HPDE6-E6E7 (cell line): Measurements from ENCODE around the gene CYS1.

ENCODE experiments used
- DNase-seq: peaks from one replicate; pipeline ENCODE4 v3.0.0; 2011; ENCODE audit warnings: missing footprints; ENCODE audit errors: extremely low spot score

The CYS1 gene

GRCh38 chr2:10048501-10049171 lies 31.6 kb downstream of the CYS1 start:
- no peak for DNase-seq

DNA sequence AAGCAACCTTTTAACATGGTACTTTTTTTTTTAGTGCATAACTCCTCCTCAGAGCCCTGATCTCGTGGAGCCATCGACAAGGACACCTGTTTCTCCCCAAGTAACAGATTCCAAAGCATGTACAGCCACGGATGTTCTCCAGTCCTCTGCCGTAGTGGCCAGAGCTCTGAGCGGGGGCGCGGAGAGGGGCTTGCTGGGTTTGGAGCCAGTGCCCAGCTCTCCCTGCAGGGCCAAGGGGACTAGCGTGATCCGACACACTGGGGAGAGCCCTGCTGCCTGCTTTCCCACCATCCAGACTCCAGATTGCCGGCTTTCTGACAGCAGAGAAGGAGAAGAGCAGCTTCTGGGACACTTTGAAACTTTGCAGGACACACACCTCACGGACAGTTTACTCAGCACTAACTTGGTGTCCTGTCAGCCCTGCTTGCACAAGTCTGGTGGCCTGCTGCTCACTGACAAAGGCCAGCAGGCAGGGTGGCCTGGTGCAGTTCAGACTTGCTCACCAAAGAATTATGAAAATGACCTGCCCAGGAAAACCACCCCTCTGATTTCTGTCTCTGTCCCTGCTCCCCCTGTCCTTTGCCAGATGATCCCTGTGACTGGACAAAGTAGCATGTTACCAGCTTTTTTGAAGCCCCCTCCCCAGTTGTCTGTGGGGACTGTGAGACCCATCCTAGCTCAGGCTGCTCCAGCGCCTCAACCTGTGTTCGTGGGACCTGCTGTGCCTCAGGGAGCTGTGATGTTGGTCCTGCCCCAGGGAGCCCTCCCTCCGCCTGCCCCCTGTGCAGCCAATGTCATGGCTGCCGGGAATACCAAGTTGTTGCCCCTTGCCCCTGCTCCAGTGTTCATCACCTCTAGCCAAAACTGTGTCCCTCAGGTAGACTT lies 32.4 kb downstream of the CYS1 start:
- no peak for DNase-seq

- DNase-seq: no peak
Observed at GRCh38 chr2:10046931-10047330, 33.3 kb downstream of the CYS1 start.

- DNase-seq: no peak
Observed at GRCh38 chr2:10045561-10046355, 34.5 kb downstream of the CYS1 start.

- peak; percentile 83 for DNase-seq
Observed at GRCh38 chr2:10043906-10044601, 36.2 kb downstream of the CYS1 start.

DNA sequence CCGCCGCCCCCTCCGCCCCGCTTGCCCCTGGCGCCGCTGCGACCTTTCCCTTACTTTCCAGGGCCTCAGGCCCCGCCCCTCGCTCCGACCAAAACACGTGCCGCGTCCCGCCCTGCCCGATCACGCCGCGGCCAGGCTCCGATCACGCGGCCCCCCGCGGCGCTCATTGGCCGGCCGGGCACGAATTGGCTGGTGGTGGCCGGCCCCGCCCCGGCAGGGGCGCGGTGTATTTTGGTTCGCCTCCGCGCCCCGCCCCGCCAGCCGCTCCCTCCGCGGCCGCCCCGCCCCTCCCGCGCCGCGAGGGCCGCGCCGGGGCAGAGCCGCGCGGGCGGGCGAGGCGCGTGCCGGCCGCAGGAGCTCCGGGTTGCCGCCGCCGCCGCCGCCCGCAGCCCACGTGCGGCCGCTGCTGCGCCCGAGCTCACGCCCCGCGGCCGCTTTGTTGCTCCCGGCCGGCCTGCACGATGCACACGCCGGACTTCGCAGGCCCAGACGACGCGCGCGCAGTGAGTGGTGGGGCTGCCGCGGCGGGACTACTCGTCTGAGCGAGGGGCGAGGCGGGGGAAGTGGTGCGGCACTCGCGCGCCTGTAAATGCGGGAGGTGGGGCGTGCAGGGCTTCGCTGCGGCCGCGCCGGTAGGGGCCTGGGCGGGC lies 36.8 kb downstream of the CYS1 start, which contains the start of gene KLF11:
Gene KLF11 (plus strand): TSS at position 295 of the 650 bp plus-strand sequence. CDS start 167 bp downstream, at position 462.
- peak; percentile 84 for DNase-seq

- DNase-seq: no peak
Observed at GRCh38 chr2:10042301-10043161, 37.7 kb downstream of the CYS1 start.

- no peak for DNase-seq
Observed at GRCh38 chr2:10041711-10042110, 38.5 kb downstream of the CYS1 start.

DNA sequence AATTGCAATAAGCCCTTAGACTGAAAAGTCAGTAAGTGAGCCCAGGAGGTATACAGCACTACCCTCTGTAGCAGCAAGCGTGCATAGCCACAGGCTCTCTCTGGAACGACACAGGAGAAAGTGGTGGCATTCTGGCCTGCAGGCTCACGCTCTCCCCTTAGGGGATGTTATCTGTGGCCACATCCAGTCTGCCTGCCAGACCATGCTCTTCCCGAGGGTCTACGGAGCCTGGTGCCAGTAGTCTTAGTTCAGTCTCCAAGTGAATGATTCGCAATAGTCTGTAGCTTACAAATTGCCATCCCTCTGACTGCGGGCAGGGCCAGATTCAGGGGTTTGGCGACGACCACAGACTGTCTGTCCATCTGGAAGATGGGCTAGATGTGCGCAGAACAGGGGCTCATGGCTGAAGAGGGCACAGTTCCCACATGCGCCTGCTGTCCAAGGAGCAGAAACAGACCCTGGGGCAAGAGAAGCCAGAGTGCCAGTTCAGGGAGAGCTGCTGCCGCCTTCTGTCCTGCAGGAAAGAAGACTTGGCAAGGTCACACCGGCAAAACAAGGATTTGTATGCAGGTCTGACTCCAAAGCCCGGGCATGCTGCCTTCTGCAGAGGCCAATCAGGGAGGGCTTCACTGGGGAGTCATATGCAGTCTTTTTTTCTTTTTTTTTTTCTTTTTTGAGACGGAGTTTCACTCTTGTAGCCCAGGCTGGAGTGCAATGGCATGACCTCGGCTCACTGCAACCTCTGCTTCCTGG lies 40.4 kb downstream of the CYS1 start:
- no peak for DNase-seq

DNA sequence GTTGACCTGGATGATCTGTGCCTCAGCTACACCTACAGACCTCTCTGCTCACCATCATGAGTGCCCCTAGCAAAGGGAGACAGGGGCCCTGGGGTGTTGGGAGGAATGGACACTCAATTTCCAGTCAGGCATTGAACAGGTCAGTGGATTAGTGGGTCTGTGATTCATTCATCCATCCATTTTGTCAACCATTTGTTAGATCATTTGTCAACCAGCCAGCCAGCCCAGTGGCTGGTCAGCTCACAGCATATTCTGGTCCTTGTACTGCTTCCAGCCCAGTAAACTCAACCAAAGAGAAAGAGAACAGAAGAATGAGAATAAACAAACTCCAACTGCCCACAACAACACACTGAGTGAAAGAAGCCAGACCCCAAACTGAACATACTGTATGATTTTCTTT lies 41.5 kb downstream of the CYS1 start:
- no peak for DNase-seq

DNA sequence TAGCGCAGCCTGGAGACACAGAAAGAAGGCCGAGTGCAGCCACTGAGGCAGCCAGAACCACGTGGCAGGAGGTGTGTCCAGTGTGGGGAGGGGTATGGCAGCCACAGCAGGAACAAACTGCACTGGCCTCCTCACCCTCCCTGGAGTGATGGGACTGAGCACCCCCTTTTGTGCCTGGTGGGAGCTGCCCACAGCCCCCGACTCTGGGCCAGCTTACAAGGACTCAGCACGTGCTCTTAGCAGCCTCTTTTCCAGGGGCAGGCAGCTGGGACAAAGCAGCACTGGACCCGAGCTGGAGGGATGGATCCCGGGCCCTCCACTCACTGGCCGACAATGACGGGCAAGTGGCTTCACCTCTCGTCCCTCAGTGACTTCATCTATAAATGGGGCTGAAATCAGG lies 42.1 kb downstream of the CYS1 start:
- DNase-seq: no peak

DNA sequence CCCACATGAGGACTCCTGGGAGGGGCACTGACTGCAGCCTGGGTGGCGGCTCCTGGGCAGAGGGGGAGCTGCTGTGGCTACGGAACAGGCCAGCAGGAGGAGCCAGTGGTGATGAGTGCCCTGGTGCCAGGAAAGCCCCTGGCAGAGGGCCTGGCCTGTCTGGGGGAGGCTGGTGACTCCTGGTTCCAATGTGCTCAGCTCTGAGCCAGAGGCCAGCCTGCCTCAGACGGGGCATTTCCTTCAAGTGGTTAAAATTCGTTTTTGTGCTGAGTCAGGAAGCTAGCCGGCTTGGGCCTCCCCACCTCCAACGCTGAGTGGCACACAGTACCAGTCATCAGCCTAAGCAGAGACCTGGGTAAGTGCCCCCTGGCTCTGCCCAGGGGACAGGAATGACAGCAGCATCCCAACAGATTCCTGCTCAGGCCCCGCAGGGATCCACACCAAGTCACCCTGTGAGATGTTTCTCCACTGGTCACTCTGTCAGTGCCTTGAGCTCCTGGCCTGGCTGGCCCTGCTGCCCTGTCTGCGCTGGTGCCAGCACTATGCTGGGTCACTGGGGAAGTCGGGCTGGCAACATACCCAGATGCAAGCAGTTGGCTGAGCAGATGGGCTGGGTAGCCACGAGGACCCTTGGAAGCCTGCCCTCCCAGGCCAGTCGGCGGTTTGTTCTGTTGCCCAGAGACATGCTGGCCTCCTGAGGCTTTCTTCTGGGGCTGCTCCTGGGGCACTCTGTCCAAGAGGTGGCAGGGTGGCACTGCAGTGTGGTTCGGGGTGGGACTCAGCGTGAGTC lies 43.9 kb downstream of the CYS1 start:
- DNase-seq: peak; percentile 49

DNA sequence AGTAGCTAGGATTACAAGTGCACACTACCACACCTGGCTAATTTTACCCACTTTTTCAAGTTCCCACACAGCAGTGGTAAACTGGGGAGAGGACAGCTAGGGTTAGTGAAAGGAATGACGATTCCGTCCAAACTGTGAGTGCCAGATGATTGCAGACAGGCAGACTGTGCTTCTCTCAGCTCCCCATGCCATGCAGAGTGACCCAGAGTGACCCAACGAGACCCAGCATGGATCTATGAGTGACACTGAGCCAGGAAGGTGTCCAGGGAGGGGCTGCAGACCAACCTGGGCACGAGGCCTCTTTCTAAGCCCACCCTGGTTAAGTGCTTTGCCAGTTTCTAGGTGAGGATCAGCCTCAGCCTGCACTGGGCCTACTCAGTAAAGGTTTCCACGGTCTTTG lies 44.6 kb downstream of the CYS1 start:
- no peak for DNase-seq

GRCh38 chr2:10035053-10035422 lies 45.2 kb downstream of the CYS1 start:
- no peak for DNase-seq

- no peak for DNase-seq
Observed at GRCh38 chr2:10034333-10035052, 45.7 kb downstream of the CYS1 start.

GRCh38 chr2:10033251-10034006 lies 46.8 kb downstream of the CYS1 start:
- no peak for DNase-seq

DNA sequence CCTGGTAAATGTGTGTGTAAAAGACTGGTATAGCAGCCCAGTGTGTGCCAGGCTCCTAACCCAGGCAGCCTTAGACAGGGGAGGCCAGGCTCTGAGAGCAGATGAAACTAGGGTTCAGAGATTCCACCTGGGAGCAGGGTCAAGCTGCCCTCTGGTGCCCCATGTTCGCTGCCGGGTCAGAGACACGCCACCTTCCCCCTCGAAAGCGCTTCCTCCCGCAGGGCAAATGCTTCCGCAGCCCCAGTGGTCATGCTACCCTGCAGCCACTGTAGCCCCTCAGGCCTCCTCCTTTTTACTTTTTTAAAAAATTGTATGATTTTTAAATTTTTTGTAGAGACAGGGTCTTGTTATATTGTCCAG lies 47.5 kb downstream of the CYS1 start:
- DNase-seq: no peak
